ENCODE data around the gene ADGRG6. TPM values are rescaled to one million over a fixed set of nuclear protein-coding genes. Genes with fewer than 3 reads are reported as not detected.

ADGRG6 gene
- total and polyA plus RNA-seq, 2 of the 8 experiments (the other 6 are each of a cell fraction or from before 2014, with no cell fraction given) = 1.1 to 6.2 TPM

DNA sequence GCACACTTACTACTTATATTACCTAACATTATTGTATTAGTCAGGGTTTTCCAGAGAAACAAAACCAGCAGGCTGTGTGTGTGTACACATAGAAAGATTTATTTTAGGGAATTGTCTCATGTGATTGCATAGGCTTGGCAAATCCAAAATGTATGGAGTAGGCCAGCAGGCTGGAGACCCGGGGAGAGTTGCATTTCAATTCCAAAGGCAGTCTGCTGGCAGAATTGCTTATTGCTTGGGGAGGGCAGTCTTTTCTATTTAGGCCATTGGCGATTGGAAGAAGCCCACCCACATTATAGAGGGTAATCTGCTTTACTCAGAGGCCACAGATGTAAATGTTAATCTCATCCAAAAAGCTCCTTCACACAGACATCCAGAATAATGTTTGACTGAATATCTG is 157.0 kb downstream of the ADGRG6 start:
- H3K23me2 ChIP-seq (ENCODE audit: low read depth, low read length) = no peaks in the 10 kb centered on the region
- H2BK20ac ChIP-seq (ENCODE audit: low read length) = no peak overlapping the region
- ChIA-PET POLR2A (ENCODE audit: partially characterized antibody) (no interaction called here), CTCF (ENCODE audit: partially characterized antibody) (no interaction called here)
- no peak overlapping the region for H3K56ac ChIP-seq (replicated peaks; ENCODE audit: insufficient read length, low read depth, low read length)
- H2BK12ac ChIP-seq (ENCODE audit: low read depth, low read length) = no peak overlapping the region
- H3K79me1 ChIP-seq (ENCODE audit: low read depth, low read length) = no peaks in the 10 kb centered on the region
- H2AFZ ChIP-seq (ENCODE audit: low read length) = no peak overlapping the region
- H3K27me3 ChIP-seq (replicated peaks in 1 of 4; ENCODE audit: control insufficient read depth in 3 of 4, extremely low read depth in 1 of 4, insufficient read depth in 3 of 4, low read length in 3 of 4) = no peaks in the 10 kb centered on the region
- H3K4me2 ChIP-seq (ENCODE audit: insufficient read depth in 1 of 2, low read depth in 2 of 2, low read length in 2 of 2) = no peak overlapping the region
- no peak overlapping the region for H3K27ac ChIP-seq (ENCODE audit: low read depth, low read length)
- H3K4me3 ChIP-seq (ENCODE audit: extremely low read depth in 1 of 4, insufficient read depth in 2 of 4, low read depth in 3 of 4, low read length in 4 of 4) = no peak overlapping the region
- FAIRE-seq (no peak), DNase-seq (ENCODE audit: low read depth in 1 of 2, low spot score in 2 of 2) (no peak)
- no peak overlapping the region for H3K14ac ChIP-seq (ENCODE audit: insufficient read length)
- no peak overlapping the region for H3K4ac ChIP-seq (replicated peaks; ENCODE audit: insufficient read length, low read depth, low read length)
- H2BK120ac ChIP-seq (replicated peaks; ENCODE audit: low read depth, low read length) = no peak overlapping the region
- no peak overlapping the region; a peak in 1 of 7 replicates for H3K9ac ChIP-seq (replicated peaks in 1 of 4; ENCODE audit: extremely low read depth in 1 of 4, low read depth in 3 of 4, low read length in 3 of 4)
- no peak overlapping the region for H2BK15ac ChIP-seq (ENCODE audit: low read length)
- H3K36me3 ChIP-seq (ENCODE audit: control insufficient read depth in 2 of 4, insufficient read depth in 4 of 4, low read length in 3 of 4) = no peaks in the 10 kb centered on the region
- no peaks in the 10 kb centered on the region for H3K4me1 ChIP-seq (replicated peaks in 1 of 4; ENCODE audit: control insufficient read depth in 3 of 4, insufficient read depth in 4 of 4, low read length in 3 of 4)
- H4K91ac ChIP-seq (replicated peaks; ENCODE audit: insufficient read length, low read length) = no peak overlapping the region
- peaks cover 4 to 8% of the 10 kb centered on the region in 2 experiments; a peak in 3 of 4 replicates for H3K9me3 ChIP-seq (ENCODE audit: insufficient read depth in 2 of 2, low read depth in 1 of 2, low read length in 1 of 2)
- no peak overlapping the region for H4K8ac ChIP-seq (ENCODE audit: extremely low read depth, insufficient read depth, low read length)
- TF ChIP-seq CTBP2 (IDR thresholded peaks at IDR 0.05; ENCODE audit: borderline replicate concordance, insufficient read depth, insufficient read length, low read length) (no peak), BRCA1 (IDR thresholded peaks at IDR 0.05; ENCODE audit: low read depth, low read length) (no peak), SP2 (IDR thresholded peaks at IDR 0.05; ENCODE audit: low read length) (no peak), KDM4A (IDR thresholded peaks at IDR 0.05; ENCODE audit: low read depth, low read length, severe bottlenecking) (no peak), ZNF274 (IDR thresholded peaks at IDR 0.05; ENCODE audit: borderline replicate concordance, extremely low read depth, low read length) (no peak), GABPA (IDR thresholded peaks at IDR 0.05; ENCODE audit: borderline replicate concordance, insufficient read depth, low read length) (no peak), TAF7 (optimal IDR thresholded peaks at IDR 0.05; ENCODE audit: borderline replicate concordance, low read depth, low read length) (no peak), TBP (IDR thresholded peaks at IDR 0.05; ENCODE audit: low read depth, low read length) (no peak)
- no peak overlapping the region for H3K23ac ChIP-seq (ENCODE audit: insufficient read length)
- H2AK5ac ChIP-seq (ENCODE audit: low read depth, low read length) = no peak overlapping the region
- no peak overlapping the region for H3K18ac ChIP-seq (ENCODE audit: extremely low read depth, low read length)
- no peaks in the 10 kb centered on the region for H3K79me2 ChIP-seq (ENCODE audit: control insufficient read depth in 1 of 2, insufficient read depth in 2 of 2, low read length in 2 of 2)
- no peak overlapping the region for H2BK5ac ChIP-seq (ENCODE audit: low read depth, low read length)
- H4K20me1 ChIP-seq (replicated peaks in 1 of 2; ENCODE audit: control insufficient read depth in 1 of 2, insufficient read depth in 2 of 2, low read length in 2 of 2) = no peaks in the 10 kb centered on the region
- H4K5ac ChIP-seq (ENCODE audit: insufficient read length, low read depth, low read length) = no peak overlapping the region
- 83% methylated on average over 2 of the region's 2 CpGs; no CpG with 5 or more reads in 1 of the 2 experiments for WGBS, 2 experiments (ENCODE audit: extremely low coverage in 1 of 2, insufficient coverage in 1 of 2, insufficient read length in 1 of 2, insufficient replicate concordance in 2 of 2, low coverage in 1 of 2, low lambda C conversion rate in 2 of 2, missing lambda C conversion rate in 1 of 2)

Measured in H1 (cell line).